WTC11 (cell line): ENCODE measurements around the gene LAMA1. TPM values are rescaled to one million over a fixed set of nuclear protein-coding genes. Genes with fewer than 3 reads are reported as not detected.

Source experiments
- ATAC-seq: fragments of 200-7000 bp; cut with Tn5 transposase; 2 replicates; pipeline ENCODE4 v1.10.0; 2021; ENCODE audit warnings: mild to moderate bottlenecking, moderate library complexity
- CTCF ChIA-PET: fragments of 300-600 bp; sonication (Branson Sonifier 250); formaldehyde crosslinking; loops from one replicate; lab custom pipeline; 2021; ENCODE audit warnings: antibody characterized with exemption; lab: Charles Lee
- POLR2A ChIA-PET: fragments of 350-600 bp; sonication (Branson Sonifier 250); formaldehyde crosslinking; loops from one replicate; lab custom pipeline; 2021; ENCODE audit warnings: antibody characterized with exemption; lab: Charles Lee
- DNase-seq: peaks from one replicate; pipeline ENCODE4 v3.0.0; 2021; ENCODE audit warnings: low spot score
- H3K27ac Mint-ChIP-seq: 2 replicates; pipeline ENCODE4 v1.8.0; 2021; ENCODE audit warnings: mixed read lengths
- H3K27me3 Mint-ChIP-seq: 2 replicates; pipeline ENCODE4 v1.8.0; 2021; ENCODE audit warnings: low read depth, mild to moderate bottlenecking, moderate library complexity, mixed read lengths
- H3K36me3 Mint-ChIP-seq: 2 replicates; pipeline ENCODE4 v1.8.0; 2021; ENCODE audit warnings: mixed read lengths
- H3K4me1 Mint-ChIP-seq: 2 replicates; pipeline ENCODE4 v1.8.0; 2022; ENCODE audit warnings: mixed read lengths
- H3K4me3 Mint-ChIP-seq: 2 replicates; pipeline ENCODE4 v1.8.0; 2021; ENCODE audit warnings: mild to moderate bottlenecking, moderate library complexity, mixed read lengths
- H3K9me3 Mint-ChIP-seq: 2 replicates; pipeline ENCODE4 v1.8.0; 2021; ENCODE audit warnings: mixed read lengths
- GRHL2 ChIP-seq: fragments of 250-450 bp; sonication (Bioruptor Pico); IDR thresholded peaks from 2 replicates; pipeline ENCODE4 v1.8.0; 2022; ENCODE audit warnings: mild to moderate bottlenecking, moderate library complexity; ENCODE audit not compliant: insufficient replicate concordance, severe bottlenecking
- JUN ChIP-seq: sonication (generic); formaldehyde crosslinking; IDR thresholded peaks from 2 replicates; pipeline ENCODE4 v1.8.0; 2023; ENCODE audit warnings: mild to moderate bottlenecking, missing genetic modification reagents
- PRRX2 ChIP-seq: fragments of 250-450 bp; sonication (Bioruptor Pico); IDR thresholded peaks from 2 replicates; pipeline ENCODE4 v1.8.0; 2021; ENCODE audit warnings: mild to moderate bottlenecking
- SMAD3 ChIP-seq: sonication (generic); formaldehyde crosslinking; IDR thresholded peaks from 2 replicates; pipeline ENCODE4 v1.8.0; 2022; ENCODE audit warnings: missing genetic modification reagents, mild to moderate bottlenecking, borderline replicate concordance
- TCF7 ChIP-seq: sonication (generic); formaldehyde crosslinking; IDR thresholded peaks from 2 replicates; pipeline ENCODE4 v1.8.0; 2022; ENCODE audit warnings: mild to moderate bottlenecking, low read depth, missing genetic modification reagents, moderate library complexity
- ZNF121 ChIP-seq: sonication (generic); formaldehyde crosslinking; IDR thresholded peaks from 2 replicates; pipeline ENCODE4 v1.8.0; 2023; ENCODE audit warnings: missing genetic modification reagents
- ZNF138 ChIP-seq: sonication (generic); formaldehyde crosslinking; conservative IDR thresholded peaks from 2 replicates; pipeline ENCODE4 v1.8.1; 2022; ENCODE audit warnings: mild to moderate bottlenecking, moderate library complexity, missing genetic modification reagents
- ZNF317 ChIP-seq: sonication (generic); formaldehyde crosslinking; IDR thresholded peaks from 2 replicates; pipeline ENCODE4 v1.8.1; 2023; ENCODE audit warnings: low read depth, mild to moderate bottlenecking, moderate library complexity, missing genetic modification reagents, borderline replicate concordance
- ZNF416 ChIP-seq: fragments of 250-450 bp; sonication (Bioruptor Pico); IDR thresholded peaks from 2 replicates; pipeline ENCODE4 v1.9.0; 2021; ENCODE audit warnings: mild to moderate bottlenecking, inconsistent platforms
- total RNA-seq: library from RNA; stranded (reverse); gene quantifications from 3 replicates; pipeline ENCODE4 v1.2.3, GENCODE V29; 2021
- TF ChIP-seq, protein P1 (sequence below): fragments of 250-450 bp; sonication (Bioruptor Pico); IDR thresholded peaks from 2 replicates; pipeline ENCODE4 v1.9.0; 2021; ENCODE audit warnings: mild to moderate bottlenecking, borderline replicate concordance
- TF ChIP-seq, protein P2 (sequence below): sonication (generic); formaldehyde crosslinking; IDR thresholded peaks from 2 replicates; pipeline ENCODE4 v1.8.1; 2022; ENCODE audit warnings: mild to moderate bottlenecking, missing genetic modification reagents, moderate library complexity, borderline replicate concordance
- TF ChIP-seq, protein P3 (sequence below): fragments of 250-450 bp; sonication (Bioruptor Pico); IDR thresholded peaks from 2 replicates; pipeline ENCODE4 v1.9.0; 2021; ENCODE audit warnings: mild to moderate bottlenecking
- TF ChIP-seq, protein P4 (sequence below): sonication (generic); formaldehyde crosslinking; IDR thresholded peaks from 2 replicates; pipeline ENCODE4 v1.8.0; 2023; ENCODE audit warnings: mild to moderate bottlenecking, missing genetic modification reagents
- TF ChIP-seq, protein P5 (sequence below): fragments of 250-450 bp; sonication (Bioruptor Pico); conservative IDR thresholded peaks from 2 replicates; pipeline ENCODE4 v1.9.0; 2021; ENCODE audit warnings: mild to moderate bottlenecking
- TF ChIP-seq, protein P6 (sequence below): fragments of 250-450 bp; sonication (Bioruptor Pico); IDR thresholded peaks from 2 replicates; pipeline ENCODE4 v1.8.0; 2021; ENCODE audit warnings: mild to moderate bottlenecking

The LAMA1 gene
- total RNA-seq, 1 experiment from 2014 or later = 50.7 TPM

DNA sequence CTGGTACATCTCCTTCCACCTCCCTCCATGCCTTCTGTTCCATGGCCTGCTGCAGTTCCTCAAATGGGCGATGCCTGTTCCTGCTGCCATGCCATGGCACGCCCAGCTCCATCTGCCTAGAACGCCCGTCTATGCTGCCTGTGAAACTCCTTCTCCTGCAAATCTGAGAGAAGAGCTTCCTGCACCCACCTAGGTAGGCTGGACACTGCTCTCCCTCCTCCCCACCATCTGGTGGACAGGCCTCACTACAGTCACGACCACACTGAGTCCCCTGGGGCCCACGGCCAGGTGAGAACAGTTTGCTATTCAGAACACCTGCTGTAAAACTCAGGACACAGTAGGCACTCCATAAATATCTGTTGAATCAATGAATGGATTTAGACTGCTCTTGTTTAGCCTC, 92.4 kb downstream of the LAMA1 start:
- Mint-ChIP-seq H3K27me3 (no peaks in the 10 kb centered on the region), H3K4me3 (no peak overlapping the region), H3K4me1 (0 out of 2 replicates have a peak, but pooled peaks cover 4% of the 10 kb centered on the region), H3K9me3 (no peaks in the 10 kb centered on the region), H3K36me3 (peaks cover 30% of the 10 kb centered on the region), H3K27ac (no peak overlapping the region)
- ChIA-PET CTCF (interaction anchor here (1.6 kb wide), 1 partner anchor 152 kb away, joined by 4 read pairs; no protein-coding TSS in a partner anchor), POLR2A (no interaction called here)
- ATAC-seq = no peak
- no peak for TF ChIP-seq ZNF138 (CRISPR knock-in tag)
- TF ChIP-seq JUN = no peak
- no peak for TF ChIP-seq SMAD3 (CRISPR knock-in tag)
- no peak for TF ChIP-seq GRHL2 (CRISPR knock-in tag)
- TF ChIP-seq, protein P1, sequence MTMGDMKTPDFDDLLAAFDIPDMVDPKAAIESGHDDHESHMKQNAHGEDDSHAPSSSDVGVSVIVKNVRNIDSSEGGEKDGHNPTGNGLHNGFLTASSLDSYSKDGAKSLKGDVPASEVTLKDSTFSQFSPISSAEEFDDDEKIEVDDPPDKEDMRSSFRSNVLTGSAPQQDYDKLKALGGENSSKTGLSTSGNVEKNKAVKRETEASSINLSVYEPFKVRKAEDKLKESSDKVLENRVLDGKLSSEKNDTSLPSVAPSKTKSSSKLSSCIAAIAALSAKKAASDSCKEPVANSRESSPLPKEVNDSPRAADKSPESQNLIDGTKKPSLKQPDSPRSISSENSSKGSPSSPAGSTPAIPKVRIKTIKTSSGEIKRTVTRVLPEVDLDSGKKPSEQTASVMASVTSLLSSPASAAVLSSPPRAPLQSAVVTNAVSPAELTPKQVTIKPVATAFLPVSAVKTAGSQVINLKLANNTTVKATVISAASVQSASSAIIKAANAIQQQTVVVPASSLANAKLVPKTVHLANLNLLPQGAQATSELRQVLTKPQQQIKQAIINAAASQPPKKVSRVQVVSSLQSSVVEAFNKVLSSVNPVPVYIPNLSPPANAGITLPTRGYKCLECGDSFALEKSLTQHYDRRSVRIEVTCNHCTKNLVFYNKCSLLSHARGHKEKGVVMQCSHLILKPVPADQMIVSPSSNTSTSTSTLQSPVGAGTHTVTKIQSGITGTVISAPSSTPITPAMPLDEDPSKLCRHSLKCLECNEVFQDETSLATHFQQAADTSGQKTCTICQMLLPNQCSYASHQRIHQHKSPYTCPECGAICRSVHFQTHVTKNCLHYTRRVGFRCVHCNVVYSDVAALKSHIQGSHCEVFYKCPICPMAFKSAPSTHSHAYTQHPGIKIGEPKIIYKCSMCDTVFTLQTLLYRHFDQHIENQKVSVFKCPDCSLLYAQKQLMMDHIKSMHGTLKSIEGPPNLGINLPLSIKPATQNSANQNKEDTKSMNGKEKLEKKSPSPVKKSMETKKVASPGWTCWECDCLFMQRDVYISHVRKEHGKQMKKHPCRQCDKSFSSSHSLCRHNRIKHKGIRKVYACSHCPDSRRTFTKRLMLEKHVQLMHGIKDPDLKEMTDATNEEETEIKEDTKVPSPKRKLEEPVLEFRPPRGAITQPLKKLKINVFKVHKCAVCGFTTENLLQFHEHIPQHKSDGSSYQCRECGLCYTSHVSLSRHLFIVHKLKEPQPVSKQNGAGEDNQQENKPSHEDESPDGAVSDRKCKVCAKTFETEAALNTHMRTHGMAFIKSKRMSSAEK = no peak
- TF ChIP-seq, protein P2, sequence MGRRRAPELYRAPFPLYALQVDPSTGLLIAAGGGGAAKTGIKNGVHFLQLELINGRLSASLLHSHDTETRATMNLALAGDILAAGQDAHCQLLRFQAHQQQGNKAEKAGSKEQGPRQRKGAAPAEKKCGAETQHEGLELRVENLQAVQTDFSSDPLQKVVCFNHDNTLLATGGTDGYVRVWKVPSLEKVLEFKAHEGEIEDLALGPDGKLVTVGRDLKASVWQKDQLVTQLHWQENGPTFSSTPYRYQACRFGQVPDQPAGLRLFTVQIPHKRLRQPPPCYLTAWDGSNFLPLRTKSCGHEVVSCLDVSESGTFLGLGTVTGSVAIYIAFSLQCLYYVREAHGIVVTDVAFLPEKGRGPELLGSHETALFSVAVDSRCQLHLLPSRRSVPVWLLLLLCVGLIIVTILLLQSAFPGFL (CRISPR knock-in tag) = no peak
- TF ChIP-seq, protein P3, sequence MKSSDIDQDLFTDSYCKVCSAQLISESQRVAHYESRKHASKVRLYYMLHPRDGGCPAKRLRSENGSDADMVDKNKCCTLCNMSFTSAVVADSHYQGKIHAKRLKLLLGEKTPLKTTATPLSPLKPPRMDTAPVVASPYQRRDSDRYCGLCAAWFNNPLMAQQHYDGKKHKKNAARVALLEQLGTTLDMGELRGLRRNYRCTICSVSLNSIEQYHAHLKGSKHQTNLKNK = no peak
- TF ChIP-seq, protein P4, sequence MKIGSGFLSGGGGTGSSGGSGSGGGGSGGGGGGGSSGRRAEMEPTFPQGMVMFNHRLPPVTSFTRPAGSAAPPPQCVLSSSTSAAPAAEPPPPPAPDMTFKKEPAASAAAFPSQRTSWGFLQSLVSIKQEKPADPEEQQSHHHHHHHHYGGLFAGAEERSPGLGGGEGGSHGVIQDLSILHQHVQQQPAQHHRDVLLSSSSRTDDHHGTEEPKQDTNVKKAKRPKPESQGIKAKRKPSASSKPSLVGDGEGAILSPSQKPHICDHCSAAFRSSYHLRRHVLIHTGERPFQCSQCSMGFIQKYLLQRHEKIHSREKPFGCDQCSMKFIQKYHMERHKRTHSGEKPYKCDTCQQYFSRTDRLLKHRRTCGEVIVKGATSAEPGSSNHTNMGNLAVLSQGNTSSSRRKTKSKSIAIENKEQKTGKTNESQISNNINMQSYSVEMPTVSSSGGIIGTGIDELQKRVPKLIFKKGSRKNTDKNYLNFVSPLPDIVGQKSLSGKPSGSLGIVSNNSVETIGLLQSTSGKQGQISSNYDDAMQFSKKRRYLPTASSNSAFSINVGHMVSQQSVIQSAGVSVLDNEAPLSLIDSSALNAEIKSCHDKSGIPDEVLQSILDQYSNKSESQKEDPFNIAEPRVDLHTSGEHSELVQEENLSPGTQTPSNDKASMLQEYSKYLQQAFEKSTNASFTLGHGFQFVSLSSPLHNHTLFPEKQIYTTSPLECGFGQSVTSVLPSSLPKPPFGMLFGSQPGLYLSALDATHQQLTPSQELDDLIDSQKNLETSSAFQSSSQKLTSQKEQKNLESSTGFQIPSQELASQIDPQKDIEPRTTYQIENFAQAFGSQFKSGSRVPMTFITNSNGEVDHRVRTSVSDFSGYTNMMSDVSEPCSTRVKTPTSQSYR = no peak
- TF ChIP-seq PRRX2 (CRISPR knock-in tag) = no peak
- no peak for TF ChIP-seq ZNF121 (CRISPR knock-in tag)
- TF ChIP-seq ZNF317 (CRISPR knock-in tag) = no peak
- no peak for DNase-seq

DNA sequence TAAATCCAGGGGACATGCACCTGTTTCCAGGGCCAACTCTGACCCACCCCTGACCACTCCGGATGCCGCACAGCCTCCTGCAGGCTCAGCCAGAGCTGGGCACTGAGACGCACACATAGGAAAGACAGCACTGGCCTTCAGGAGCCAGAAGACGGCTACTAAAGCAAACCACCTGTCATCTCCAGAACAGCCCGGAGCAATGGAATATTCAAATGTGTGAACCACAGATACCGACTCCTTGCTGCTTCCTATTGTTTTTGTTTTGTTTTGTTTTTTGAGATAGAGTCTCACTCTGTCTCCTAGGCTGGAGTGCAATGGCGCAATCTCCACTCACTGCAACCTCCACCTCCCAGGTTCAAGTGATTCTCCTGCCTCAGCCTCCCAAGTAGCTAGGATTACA, 94.0 kb downstream of the LAMA1 start:
- no peak for TF ChIP-seq TCF7 (CRISPR knock-in tag)
- TF ChIP-seq ZNF416 = no peak
- TF ChIP-seq, protein P5, sequence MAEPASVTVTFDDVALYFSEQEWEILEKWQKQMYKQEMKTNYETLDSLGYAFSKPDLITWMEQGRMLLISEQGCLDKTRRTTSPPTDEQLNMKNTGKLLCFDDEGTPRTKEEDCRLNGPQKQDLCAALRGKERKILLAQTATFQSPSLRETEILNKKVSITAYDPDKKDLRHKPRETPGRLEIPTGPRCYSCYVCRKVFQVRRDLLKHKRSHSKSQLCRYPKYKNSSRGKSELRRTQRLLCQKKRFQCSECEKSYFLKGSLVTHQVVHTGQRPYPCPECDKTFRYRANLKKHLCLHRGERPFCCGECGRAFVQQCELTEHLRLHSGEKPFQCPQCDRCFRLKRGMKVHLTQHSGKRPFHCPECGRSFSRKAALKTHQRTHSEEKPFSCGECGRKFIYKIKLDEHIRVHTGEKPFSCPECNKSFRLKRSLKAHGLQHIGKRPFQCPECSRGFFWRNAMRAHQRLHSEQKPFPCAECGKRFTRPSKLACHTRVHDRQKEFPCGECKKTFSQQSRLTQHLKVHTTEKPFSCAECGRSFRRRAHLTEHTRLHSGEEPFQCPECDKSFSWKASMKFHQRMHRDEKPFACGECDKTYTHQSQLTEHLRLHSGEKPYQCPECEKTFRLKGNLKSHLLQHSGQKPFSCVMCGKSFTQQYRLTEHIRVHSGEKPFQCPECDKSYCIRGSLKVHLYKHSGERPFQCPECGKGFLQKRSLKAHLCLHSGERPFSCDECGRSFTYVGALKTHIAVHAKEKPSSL = no peak
- TF ChIP-seq, protein P6, sequence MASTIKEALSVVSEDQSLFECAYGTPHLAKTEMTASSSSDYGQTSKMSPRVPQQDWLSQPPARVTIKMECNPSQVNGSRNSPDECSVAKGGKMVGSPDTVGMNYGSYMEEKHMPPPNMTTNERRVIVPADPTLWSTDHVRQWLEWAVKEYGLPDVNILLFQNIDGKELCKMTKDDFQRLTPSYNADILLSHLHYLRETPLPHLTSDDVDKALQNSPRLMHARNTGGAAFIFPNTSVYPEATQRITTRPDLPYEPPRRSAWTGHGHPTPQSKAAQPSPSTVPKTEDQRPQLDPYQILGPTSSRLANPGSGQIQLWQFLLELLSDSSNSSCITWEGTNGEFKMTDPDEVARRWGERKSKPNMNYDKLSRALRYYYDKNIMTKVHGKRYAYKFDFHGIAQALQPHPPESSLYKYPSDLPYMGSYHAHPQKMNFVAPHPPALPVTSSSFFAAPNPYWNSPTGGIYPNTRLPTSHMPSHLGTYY (CRISPR knock-in tag) = no peak
- no peak overlapping the region for H3K4me3 Mint-ChIP-seq
- H3K4me1 Mint-ChIP-seq = 0 out of 2 replicates have a peak, but pooled peaks cover 4% of the 10 kb centered on the region
- ATAC-seq (no peak), DNase-seq (no peak)
- CTCF ChIA-PET = interaction anchor here (1.7 to 3.7 kb wide), 2 partner anchors 103 to 138 kb away, joined by 4 to 25 read pairs; no protein-coding TSS in a partner anchor
- H3K9me3 Mint-ChIP-seq = no peaks in the 10 kb centered on the region
- POLR2A ChIA-PET = no interaction called here
- H3K27ac Mint-ChIP-seq = no peak overlapping the region
- peaks cover 28% of the 10 kb centered on the region for H3K36me3 Mint-ChIP-seq
- H3K27me3 Mint-ChIP-seq = no peaks in the 10 kb centered on the region
